ENCODE data around the gene RNPS1.
A peak's percentile ranks its signal among the peaks of the same experiment; 100 is the strongest.

The RNPS1 gene

DNA sequence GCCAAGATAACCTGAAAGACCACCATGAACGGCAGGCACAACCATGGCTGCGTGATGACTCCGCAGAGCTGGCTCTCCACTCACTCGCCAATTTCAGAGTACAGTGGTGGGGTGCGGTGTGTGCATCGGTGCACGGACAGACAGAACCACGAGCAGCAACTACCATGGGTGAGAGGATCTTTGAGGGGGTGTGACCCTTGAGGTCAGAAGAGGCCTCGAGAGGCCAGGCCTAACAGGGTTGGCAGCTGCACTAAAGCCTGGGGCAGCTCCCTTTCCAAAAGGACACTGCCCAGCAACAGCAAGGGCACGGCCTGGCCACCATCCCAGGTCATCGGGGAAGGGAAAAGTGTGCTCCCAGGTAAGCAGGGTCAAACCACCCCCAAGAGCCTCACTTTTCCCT lies 14.6 kb downstream of the RNPS1 start:
- TF ChIP-seq CTCF (IDR thresholded peaks at IDR 0.05; ENCODE audit: insufficient read depth, low read depth, low read length, missing control alignments) = no peak
- no peak overlapping the region for H3K4me3 ChIP-seq (ENCODE audit: low read depth, low read length)
- no peak for DNase-seq (ENCODE audit: low read depth)

- no peak for TF ChIP-seq CTCF (IDR thresholded peaks at IDR 0.05; ENCODE audit: insufficient read depth, low read depth, low read length, missing control alignments)
- no peak overlapping the region for H3K4me3 ChIP-seq (ENCODE audit: low read depth, low read length)
- no peak for DNase-seq (ENCODE audit: low read depth)
Measured at GRCh38 chr16:2252806-2253148, 15.1 kb downstream of the RNPS1 start.

DNA sequence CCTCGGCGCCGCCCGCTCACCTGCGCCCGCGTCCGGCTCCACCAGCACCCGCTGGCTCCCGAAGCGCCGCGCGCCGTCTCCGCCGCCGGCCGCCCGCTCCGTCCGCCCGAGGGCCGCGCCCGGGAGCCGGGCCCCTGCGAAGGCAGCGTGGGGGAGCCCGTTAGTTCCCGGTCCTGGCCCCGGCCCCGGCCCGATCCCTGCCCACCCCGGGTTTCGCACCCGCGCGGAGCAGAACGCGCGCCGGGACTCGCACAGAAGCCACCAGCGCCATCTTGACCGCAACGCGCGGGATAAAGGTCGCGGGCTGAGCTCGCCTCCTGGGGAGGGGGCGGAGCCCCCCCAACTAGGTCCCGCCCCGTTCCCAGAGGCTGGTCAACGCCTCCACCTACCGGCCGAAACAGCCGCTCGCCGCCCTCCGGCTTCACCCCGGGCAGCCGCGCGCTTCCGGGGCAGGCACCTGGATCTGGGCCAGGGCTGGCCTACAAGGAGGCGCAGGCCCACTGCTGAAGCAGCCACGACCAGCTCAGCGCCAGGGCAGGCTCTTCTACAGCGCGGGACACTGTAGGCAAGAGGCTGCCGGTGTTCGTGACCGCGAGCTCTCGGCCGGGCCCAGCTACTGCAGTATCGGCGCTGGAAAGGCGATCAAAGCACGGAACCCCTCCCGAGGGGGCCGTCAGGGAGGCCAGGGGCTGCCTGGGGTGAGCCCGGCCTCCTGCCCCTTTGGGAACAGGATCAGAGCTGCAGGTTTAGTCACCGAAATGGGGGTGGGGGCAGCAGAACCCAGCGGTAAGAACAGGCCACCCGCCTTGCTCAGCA lies 16.4 kb downstream of the RNPS1 start, which contains the start of gene ECI1:
Gene ECI1, minus strand, starts transcription at position 292 of the 816 bp plus-strand sequence. Its CDS starts 21 bp downstream, at position 271.
- peak; percentile 96 for DNase-seq (ENCODE audit: low read depth)
- TF ChIP-seq CTCF (IDR thresholded peaks at IDR 0.05; ENCODE audit: insufficient read depth, low read depth, low read length, missing control alignments) = peak; percentile 61
- H3K4me3 ChIP-seq (ENCODE audit: low read depth, low read length) = peak within 1 kb of the TSS; percentile 84

DNA sequence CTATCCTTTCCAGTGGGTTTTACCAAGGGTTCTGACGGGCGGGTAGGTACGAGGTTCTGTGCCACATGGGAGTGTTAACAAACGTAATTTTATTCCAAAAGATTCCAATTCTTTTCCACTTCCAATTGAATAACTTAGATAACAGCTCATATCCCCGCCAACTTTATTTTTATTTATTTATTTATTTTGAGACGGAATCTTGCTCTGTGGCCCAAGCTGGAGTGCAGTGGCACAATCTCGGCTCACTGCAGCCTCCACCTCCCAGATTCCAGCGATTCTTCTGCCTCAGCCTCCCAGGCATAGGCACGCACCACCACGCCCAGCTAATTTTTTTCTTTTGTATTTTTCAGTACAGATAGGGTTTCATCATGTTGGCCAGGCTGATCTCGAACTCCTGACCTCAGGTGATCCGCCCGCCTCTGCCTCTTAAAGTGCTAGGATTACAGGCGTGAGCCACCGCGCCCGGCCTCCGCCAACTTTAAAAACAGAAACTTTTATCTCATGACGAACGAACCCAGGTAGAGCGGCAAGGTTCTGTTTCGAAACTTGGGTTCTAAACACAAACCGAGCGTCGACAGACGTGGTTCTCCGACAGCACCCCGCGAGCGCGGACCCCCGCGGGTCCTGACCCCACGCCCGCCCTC lies 17.2 kb downstream of the RNPS1 start:
- no peak for TF ChIP-seq CTCF (IDR thresholded peaks at IDR 0.05; ENCODE audit: insufficient read depth, low read depth, low read length, missing control alignments)
- H3K4me3 ChIP-seq (ENCODE audit: low read depth, low read length) = peak overlapping the region; percentile 84
- DNase-seq (ENCODE audit: low read depth) = no peak

DNA sequence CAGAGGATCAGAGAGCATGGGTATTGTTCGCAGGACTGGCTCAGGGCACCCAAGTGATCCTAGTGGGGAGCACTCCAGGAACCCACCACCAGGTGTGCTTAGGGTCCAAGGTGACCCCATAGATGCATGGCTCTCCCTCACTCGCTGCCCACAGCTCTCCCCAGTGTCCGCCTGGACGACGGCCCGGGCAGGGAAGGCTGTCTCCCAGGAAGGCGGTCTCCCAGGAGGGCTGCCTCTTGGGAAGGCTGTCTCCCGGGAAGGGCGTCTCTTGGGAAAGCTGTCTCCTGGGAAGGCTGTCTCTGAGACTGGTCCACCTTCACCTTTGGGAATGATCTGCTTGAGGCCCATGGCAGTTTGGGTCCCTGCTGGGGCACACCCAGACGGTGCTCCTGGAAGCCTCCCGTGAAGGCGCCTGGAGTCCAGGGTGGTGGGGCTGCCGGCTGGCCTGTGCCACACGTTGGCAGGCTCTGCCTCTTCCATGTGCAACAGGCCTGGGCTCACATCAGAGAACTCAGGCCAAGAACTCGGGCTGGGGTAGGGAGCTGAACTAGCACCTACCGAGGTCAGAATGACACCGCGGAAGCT lies 21.5 kb downstream of the RNPS1 start:
- no peak for TF ChIP-seq CTCF (IDR thresholded peaks at IDR 0.05; ENCODE audit: insufficient read depth, low read depth, low read length, missing control alignments)
- H3K4me3 ChIP-seq (ENCODE audit: low read depth, low read length) = no peak overlapping the region
- DNase-seq (ENCODE audit: low read depth) = no peak

GRCh38 chr16:2244926-2245795 lies 22.8 kb downstream of the RNPS1 start:
- no peak for TF ChIP-seq CTCF (IDR thresholded peaks at IDR 0.05; ENCODE audit: insufficient read depth, low read depth, low read length, missing control alignments)
- no peak overlapping the region for H3K4me3 ChIP-seq (ENCODE audit: low read depth, low read length)
- no peak for DNase-seq (ENCODE audit: low read depth)
